Skeletal muscle cell (primary cell): ENCODE measurements around the gene PHLDA2.

ENCODE experiments used
- DNase-seq: peaks from one replicate; pipeline ENCODE4 v3.0.0-alpha.2; 2010; ENCODE audit warnings: low read depth
- H3K4me3 ChIP-seq: 2 replicates; pipeline ENCODE4 v1.5.1; 2011; ENCODE audit warnings: low read depth, mild to moderate bottlenecking, control low read depth, low read length, moderate library complexity

PHLDA2 gene

DNA sequence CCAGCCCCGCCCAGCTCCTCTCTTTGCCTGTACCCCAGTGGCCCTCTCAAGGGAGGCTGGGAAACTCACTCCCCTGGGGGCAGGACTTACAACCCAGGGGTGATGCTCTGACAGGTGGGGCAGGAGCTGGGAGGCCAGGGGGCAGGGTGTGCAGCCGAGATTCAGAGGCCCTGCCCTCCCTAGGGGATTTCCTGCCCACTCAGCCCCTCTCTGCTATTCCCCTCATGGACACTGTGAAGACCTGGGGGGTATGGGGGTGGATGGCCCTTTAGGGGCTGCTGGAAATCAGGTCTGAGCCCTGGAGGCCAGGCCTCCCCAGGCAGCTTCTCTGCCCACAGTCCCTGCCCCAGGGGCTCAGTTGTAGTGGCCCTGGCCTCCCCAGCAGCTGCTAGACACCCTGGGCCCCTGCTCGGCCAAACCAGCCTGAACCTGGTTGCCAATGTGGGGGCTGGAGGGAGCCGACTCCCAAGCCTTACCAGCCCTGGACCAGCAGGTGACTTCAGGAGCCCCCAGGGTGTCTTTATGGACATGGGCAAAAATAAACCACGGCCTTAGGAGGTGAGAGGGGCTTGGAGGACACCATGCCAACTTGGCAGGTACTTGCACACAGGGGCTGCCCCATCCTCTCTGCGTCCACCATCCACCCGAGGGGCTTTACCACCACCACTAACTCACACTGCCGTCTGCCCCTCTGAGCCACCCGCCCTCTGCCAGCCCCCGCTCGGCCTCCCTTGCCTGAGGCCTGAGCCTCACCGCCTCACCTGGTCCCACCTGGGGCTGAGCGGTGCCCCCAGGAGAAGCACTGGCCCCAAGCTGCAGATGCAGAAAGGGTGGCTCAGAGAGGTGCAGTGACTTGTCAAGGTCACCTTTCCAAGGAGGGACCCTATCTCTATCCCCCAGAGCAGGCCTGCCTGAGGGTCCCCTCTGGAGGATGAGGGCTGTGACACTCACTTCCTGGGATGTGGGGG is 2.8 kb upstream of the PHLDA2 start:
- H3K4me3 ChIP-seq, result no peak overlapping the region
- DNase-seq, result no peak

DNA sequence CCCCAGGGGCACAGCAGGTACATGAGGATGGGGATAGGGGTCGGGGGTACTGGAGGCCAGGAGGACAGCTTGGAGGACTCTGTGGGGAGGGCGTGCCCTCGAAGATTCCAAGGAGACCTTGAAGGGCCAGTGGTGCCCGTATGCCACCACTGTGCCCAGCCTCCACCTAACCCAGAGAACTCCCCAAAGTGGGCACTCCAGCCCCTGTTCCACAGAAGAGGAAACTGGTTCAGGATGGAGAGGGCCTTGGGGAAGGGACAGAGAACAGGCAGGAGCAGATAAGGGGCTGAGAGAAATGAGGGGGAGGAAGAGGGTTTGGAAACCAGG is 2.2 kb upstream of the PHLDA2 start:
- DNase-seq, result no peak
- H3K4me3 ChIP-seq, result no peak overlapping the region

DNA sequence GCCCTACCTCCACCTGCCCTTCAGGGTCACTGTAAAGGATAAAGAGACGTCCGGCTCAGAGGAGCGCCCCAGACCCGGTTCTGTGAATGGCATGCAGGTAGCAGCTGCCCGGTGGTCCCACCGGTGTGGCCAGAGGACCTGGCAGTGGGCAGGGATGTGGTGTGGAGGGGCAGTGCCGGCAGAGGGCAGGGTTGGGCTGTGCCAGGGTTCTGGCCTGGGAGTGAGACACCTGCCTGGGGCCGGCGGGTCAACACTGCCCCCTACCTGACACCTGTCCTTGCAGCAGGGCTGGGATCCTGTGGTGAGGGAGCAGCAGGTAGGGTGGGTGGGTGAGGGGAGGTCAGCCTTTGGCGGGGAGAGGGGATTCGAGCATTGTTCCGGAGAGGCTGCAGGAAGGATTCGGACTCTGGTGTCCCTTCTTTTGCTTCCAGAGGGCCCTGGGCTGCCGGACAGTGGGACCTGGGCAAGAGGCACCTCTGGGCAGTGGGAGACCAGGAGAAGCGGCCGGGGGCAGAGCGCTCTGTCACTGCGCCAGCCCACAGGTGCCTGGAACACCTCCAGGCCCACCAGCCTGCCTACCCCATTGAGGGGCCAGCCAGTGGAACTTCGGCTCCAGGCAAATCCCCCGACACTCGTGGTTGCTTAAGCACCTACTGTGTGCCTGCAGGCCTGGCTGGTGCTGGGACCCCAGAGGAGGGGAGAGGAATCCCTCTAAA is 1.6 kb upstream of the PHLDA2 start:
- no peak for DNase-seq
- peak overlapping the region; percentile 75 for H3K4me3 ChIP-seq

DNA sequence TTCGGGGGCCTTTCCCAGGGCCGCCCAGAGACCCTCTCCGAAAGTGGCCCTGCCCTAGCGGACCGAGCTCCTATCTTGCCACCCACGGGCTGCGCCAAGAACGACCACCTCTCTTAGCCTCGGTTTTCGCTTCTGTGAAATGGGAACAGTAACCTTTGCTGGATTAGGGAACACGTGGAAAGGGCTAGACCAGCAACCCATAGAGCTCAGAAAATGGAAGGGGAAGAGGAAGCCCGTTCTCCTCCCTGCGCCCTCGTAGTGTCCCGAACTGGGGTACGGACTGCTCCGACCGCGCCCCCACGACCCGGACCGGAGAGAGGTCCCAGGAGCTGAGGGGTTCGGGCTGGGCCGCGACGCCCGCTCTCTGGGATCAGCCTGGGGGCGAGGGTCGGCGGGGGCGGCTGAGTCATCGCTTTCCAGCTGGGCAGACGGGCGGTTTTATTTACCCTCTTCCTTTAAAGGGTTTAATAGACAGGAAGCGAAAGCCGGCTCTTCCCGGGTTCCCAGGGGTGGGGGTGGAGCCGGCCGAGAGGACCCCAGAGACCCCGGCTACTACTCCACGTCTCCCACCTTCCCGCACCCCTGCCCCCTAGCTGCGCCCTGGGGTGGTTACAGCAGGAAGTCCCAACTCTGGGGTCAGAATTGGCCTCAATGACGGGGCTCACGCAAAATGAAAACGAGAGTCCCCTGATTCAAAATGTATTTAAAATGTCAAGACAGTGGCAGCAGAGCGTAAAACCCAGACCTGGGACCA is 907 bp upstream of the PHLDA2 start:
- H3K4me3 ChIP-seq, result peak overlapping the region; percentile 75
- DNase-seq, result no peak

DNA sequence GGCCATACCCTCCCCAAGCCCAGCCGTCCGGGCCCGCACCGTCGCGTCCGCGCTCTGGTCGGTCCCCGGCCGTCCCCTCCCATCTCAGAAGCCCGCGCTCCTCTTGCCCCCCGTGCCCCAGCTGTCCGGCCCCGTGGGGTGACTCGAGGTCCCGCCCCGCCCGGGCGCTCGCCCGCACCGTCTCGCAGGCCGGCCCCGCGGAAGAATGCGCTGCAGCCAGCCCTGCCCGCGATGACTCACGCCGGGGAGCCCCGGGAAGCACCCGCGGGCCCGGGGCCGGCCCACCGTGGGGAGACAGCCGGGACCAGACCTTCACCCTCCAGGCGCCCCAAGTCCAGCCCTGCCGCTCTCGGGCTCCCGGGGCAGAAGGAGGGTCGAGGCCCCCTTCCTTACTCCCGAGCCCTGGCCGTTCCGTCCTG is 320 bp upstream of the PHLDA2 start:
- no peak for DNase-seq
- H3K4me3 ChIP-seq, result peak overlapping the region; percentile 75

DNA sequence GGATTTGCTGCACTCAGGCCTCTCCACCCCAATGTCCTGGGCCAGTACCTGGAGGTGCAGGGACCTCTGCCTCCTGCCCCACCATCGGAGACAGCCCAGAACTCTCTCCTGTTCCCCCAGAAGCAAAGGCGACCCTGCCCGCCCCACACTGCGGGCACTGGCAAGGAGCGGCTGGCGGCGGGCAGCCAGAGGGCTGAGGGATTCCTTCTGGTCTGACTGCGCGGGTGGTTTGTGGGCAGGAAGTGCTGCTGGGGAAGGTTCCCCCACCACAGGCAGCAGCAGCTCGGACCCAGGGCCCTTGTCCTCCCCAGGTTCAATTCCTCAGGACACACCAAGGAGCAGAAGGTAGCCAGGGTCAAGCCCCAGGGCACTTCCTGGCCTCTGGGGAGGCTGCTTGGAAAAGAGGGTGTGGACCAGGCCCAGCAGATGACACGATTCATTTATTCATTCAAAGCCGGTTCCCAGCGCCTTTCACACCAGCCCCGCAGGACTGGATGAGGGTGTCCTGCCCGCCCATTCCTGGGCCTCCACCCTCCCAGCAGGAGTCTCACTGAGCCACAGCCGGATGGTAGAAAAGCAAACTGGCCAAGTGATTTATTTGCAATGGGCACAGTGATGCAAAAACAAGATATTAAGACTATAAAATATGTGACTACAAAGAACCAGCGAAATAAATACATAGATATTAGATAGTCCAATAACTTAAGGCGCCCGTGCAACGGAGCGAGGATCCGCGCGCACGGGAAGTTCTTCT is 1.2 kb downstream of the PHLDA2 start:
- peak overlapping the region; percentile 75 for H3K4me3 ChIP-seq
- DNase-seq, result no peak

DNA sequence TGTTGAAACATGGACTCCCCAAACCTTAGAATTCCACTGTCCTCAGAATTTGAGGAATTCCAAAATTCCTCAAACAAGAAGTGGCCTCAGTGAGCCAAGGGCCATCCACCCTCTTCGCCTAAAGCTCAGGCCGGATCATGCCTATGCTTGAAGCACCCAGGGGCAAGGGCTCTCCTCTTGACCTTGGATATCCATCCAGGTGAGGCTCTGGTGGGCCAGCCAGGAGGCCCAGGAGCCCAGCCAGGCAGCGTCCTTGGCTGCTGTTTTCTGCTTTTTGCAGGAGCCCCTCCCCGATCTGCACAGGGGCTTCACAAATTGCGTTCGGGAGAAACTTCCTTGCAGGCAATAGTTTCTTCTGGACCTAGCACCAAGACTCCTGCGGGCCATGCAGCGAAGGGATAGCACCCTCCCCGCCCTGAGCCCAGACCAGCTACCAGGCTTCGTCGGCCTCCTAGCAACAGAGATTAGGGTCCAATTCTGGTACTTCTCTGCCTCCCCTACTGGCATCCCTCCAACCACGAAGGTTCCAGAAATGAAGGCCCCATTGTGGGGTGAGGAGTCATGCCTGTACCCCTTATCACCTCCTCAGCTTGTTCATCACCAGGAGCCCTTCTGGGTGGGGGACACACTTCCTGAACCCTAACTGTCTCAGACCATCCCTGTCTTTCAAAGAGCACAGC is 2.0 kb downstream of the PHLDA2 start:
- DNase-seq, result no peak
- peak overlapping the region; percentile 75 for H3K4me3 ChIP-seq

DNA sequence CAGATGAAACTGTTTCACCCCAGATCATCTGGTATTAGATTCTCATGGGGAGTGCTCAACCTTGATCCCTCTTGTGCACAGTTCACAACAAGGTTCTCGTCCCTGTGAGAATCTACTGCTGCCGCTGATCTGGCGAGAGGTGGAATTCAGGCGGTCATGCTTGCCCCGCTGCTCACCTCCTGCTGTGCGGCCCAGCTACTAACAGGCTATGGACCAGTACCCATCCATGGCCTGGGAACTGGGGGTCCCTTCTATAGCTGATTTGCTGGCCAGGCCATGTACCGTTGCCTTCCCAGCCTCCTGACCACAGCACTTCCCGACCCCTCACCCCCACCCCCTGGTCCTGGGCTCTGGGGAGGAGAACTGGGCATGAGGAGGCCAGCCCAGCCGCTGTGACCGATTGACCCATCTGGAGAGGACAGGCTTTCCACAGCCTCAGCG is 2.6 kb downstream of the PHLDA2 start:
- DNase-seq, result no peak
- H3K4me3 ChIP-seq, result no peak overlapping the region

DNA sequence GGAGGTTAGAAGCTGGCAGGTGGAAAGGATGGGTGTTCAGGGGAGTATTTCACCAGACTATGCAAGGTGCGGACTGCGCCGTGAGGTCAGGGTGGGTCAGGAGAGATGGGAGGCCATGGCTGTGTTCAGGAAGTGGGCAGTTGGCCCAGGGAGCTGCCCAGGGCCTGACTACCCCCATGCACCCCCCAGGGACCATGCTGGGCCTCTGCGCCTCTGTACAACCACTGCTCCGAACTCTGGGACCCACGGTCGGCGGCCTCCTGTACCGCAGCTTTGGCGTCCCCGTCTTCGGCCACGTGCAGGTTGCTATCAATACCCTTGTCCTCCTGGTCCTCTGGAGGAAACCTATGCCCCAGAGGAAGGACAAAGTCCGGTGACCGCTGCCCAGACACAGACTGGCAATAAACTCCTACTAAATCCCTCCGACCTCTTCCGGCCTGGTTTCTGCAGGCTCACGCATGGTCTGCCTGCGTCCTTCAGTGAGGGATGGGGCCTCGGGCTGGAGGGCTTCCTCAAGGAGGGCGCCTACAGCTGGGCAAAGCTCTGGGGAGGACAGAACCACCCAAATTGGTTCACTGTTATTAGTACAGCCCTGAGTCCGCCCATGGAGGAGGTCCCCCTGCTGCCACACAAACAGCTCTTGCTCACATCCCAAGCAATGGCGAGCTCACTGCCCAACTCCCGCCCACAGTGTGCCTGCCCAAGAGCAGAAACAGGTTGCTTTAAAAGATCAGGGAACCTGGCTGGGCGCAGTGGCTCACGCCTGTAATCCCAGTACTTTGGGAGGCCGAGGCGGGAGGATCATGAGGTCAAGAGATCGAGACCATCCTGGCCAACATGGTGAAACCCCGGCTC is 4.2 kb downstream of the PHLDA2 start:
- no peak overlapping the region for H3K4me3 ChIP-seq
- DNase-seq, result no peak

DNA sequence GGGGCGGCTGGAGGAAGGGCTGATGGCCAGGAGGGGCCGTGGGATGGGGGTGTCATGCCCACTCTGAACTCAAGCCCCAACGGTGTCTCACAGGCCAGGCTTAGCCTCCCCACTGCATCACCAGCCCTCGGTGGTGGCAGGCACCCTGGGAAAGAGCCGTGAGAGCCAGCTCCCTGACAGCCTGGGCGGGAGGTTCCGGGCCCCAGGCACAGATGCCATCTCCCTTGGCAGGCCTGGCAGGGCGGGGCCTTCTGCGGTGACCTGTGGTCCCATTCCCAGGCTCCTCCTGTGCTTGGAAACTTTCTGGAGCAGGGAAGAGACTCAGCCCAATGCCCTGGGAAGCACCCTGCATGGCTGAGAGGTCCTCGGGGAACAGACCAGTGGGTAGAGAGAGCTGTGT is 4.8 kb downstream of the PHLDA2 start:
- no peak for DNase-seq

DNA sequence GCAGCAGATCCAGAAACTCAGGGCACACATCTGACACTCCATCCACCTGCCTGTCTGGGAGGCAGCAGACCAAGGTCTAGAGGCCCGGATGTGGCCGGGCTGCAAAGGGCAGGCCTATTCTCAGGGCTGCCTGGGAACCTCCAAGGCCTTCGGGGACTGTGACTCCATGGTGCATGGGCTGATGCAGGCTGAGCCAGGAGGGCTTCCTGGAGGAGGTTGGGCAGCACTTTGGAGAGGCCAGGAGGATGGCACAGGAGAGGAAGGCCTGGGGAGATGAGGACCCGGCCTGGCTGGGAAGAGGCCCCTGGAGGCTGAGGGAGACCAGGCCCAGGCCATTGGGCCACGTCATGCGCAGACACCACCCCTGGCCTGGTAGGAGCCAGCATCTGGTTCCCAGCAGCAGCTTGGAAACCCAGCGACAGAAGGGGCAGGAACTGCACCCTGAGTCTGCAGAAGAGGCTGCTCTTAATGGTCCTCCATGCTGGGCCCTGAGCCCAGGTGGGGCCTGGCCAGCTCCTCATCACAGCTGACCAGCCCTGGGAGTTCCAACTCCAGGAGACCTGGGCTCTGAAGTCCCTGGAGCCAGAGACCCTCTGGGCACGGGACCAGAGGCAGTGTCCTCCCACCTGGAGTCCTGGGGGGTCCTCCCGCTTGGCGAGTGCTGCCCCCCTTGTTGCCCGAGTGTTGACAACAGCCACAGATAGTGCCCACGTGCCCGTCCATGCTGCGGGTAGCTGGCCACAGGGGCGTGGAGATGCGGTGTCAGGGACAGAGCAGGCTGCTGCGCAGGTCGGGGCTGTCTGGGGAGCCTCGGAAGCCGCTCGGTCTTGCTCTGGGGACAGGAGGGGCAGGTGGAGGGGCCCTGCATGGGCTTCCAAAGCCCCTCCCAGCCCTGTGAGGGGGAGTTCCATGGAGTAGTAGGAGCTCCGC is 5.5 kb downstream of the PHLDA2 start:
- no peak for DNase-seq
- H3K4me3 ChIP-seq, result no peak overlapping the region

More for the DNA sequence above, 4.8 kb downstream of the PHLDA2 start:
- no peak overlapping the region for H3K4me3 ChIP-seq

DNA sequence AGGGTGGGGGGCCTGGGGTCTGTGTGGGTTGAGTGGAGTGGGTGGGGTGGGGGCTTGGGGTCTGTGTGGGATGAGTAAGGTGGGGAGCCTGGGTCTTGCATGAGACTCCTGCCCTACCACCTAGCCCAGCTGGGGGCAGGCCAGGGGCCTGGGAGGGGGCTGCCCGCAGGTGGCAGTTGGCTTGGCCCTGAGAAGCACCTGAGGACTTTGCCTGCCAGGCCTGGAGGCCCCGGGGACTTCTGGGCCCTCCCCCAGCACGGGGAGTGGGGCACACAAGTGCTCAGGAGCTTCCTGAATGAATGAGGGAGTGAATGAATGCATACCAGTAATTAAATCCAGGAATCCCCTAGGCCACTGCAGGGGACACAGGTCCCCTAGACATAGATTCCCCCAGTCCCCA is 6.6 kb downstream of the PHLDA2 start:
- H3K4me3 ChIP-seq, result no peak overlapping the region
- DNase-seq, result no peak

DNA sequence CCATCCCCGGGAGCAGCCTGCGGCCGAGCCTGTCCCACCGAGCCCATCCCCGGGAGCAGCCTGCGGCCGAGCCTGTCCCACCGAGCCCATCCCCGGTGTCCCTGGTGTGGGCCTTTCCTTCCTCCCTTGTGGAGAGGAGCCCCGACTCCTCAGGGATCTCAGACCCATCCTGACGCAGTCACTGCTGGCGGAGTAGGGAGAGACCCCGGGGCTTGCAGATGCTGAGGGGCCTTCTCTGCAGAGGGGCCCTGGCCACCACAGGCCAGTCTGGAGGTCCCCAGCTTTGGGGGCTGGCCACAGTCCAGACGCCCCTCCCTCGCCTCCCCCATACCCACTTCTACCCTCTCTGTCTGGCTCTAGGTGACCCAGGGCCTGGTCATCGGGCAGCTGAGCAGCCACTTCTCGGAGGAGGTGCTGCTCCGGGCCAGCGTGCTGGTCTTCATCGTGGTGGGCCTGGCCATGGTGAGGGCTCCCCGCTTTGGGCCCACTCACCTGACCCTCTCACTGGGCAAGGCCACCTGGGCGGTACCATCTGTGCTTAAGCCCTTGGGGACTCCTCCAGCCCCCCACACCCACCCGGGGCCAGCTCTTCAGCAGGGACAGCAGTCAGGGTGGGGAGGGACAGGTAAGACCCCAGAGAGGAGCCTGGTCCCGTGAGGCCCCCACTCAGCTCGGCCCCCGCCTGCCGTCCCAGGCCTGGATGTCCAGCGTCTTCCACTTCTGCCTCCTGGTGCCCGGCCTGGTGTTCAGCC is 7.3 kb downstream of the PHLDA2 start:
- H3K4me3 ChIP-seq, result no peak overlapping the region
- no peak for DNase-seq

DNA sequence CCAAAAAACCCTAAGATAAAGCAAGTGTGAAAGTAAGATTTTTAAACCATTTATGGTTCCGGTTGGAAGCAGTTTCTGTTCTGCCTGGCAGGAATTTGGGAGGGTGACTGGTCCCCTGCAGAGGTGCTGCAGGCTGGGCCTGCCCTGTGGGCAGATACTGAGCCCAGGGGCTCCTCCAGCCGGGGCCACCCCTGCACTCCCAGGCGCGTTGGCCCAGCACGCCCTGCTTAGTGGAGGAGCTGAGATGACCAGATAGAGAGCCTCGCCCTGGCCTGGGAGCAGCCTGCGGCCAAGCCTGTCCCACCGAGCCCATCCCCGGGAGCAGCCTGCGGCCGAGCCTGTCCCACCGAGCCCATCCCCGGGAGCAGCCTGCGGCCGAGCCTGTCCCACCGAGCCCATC is 8.0 kb downstream of the PHLDA2 start:
- H3K4me3 ChIP-seq, result no peak overlapping the region
- DNase-seq, result no peak

DNA sequence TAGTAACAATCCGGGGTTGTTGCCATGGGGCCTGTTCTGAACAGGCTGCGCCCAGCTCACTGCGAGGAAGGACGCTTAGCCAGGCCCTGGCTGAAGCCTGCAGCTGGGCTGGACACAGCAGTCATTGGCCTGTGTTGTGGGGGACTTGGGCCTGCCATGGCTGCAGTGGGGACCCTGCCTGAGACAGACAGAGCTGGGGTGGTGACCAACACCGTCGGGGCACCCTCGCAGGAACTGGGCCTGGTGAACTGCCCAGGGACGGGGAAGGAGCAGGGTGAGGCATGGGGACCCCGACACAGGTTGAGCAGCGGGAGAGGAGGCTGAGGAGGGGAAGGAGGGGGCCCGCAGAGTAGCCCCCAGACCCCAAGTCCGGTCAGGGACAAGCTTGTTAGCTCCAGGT is 8.9 kb downstream of the PHLDA2 start:
- no peak for DNase-seq
- H3K4me3 ChIP-seq, result no peak overlapping the region

DNA sequence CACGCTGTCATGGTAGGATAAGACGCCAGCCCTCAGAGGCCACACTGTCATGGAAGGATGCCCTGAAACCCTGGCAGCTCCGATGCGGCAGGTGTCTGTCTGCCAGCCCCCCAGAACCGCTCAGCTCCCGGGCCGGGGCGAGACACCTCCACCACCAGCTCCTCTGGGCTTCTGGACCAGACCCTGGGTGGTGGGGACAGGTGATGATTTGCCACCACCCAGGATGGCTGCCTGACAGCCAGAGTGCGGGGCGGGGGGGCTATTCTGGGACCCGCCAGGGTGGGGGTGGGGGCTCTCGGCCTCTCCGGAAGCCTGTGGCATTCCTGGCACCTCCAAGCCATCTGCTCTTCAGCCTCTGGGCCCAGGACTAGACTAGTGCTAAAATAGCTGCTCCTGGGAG is 9.4 kb downstream of the PHLDA2 start:
- no peak overlapping the region for H3K4me3 ChIP-seq
- no peak for DNase-seq
